ENCODE data around the gene SPATA13.

The SPATA13 gene

DNA sequence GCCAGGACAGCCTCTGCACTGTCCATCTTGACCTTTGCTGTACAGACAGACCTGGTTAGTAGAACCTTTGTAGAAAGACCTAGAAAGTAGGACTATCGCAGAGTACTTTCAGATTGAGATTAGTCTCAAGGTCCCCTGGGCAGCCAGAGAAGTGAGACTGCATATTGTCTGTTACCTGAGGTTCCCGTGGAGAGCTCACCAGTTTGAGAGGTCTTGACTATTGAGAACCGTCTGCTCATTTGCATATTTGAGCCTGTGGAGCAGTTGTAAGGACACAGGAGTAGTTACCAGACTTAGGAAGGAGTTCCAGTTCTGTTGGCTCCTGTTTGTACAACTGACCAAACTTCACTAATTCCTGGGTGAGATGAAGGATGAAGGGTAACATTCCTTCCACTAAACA, 66.2 kb downstream of the SPATA13 start:
- no peak for DNase-seq

DNA sequence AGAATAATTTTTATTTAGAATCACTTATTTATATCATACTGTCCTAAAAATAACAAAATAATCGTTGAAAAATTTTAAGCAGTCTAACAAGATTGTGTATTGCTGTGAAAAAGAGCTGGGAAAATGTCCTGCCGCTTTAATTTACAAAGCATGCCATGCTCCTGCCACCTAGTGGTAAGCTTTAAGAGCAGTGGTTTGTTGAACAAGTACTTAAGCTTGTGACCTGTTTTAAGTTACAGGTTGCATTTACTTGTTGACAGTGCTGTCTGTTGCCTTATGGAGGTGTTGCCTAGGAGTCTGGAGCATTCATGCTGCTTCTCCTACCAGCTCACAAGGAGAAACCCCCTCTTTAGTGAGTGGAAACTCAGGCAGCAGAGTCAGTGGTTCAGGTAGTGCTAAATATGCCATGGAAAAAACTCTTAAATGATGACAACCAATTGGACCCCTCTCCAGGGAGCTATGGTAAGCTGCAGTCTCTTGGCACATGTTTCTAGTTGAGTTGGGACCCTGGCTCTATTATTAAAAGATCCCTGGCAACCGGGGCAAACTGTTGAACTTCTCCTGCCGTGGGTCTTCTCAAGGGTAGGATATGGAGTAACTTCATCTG, 68.4 kb downstream of the SPATA13 start:
- DNase-seq, result no peak

DNA sequence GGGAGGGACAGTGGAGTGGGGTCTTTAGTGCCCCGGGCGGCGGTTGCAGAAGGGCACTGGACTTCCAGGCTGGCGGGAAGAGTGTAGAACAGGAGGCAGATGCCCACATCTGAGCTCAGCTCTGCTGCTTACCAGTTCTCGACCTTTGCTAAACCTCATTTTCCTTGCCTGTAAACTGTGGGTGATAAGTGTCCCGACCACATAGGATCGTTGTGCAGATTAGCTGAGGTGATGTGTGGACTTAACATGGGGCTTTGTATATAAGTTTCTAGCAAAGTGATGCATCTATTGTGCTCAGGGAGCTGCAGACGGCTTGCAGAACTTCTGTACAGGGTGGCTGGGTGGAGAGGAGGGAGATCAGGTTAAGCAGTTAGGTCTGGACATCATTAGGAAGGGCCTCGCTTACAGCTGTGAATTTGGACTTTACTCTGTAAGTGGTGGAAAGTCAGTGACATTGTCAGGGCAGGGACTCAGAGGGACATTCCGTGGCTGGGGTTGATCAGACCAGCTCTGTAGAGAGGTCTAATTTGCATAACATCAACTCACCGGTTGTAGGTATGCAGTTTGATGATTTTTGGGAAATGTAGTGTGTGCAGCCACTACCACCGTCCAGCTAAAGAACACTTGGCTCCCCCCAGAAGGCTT, 70.0 kb downstream of the SPATA13 start:
- DNase-seq, result no peak

DNA sequence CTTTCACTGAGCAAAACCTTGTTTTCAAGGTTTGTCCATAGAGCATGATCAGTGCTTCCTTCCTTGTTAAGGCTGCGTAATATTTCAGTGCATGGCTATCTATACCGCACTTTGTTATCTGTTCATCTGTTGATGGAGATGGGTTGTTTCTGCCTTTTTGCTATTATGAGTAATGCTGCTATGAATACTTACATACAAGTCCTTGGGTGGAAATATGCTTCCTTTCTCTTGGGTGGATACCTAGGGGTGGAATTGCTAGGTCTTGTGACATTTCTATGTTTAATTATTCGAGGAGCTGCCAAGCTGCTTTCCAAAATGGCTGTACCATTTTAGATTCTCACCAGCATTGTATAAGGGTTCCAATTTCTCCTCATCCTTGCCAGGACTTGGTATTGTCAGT, 70.9 kb downstream of the SPATA13 start:
- no peak for DNase-seq

DNA sequence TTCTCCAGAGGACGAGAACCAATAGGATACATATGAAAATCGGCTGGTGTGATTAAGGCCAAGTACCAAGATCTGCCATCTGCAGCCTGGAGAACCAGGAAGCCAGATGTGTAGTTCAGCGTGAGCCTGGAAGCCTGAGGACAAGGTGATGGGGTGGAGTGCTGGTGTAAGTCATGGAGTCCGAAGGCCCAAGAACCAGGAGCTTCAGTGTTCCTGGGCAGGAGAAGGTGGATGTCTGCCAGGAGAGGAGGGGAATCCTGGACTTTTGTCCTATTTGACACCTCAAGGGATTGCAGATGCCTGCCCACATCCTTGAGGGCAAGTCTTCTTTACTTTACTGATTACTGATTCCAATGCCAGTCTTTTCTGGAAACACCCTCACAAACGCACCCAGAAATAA, 71.5 kb downstream of the SPATA13 start:
- DNase-seq, result no peak

DNA sequence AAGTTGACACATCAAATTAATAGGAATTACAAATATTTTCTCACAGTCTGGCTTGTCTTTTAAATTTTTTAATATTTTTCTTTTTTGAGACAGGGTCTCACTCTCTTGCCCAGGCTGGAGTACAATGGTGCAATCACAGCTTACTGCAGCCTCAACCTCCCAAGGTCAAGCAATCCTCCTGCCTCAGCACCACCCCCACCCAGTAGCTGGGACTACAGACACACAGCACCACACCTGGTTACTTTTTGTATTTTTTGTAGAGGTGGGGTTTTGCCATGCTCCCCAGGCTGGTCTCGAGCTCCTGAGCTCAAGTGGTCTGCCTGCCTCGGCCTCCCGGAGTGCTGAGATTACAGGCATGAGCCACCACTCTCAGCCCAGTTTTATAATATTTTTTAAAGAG, 72.0 kb downstream of the SPATA13 start:
- no peak for DNase-seq

GRCh38 chr13:24233351-24233901, 72.9 kb downstream of the SPATA13 start:
- DNase-seq, result no peak

- no peak for DNase-seq
Measured at GRCh38 chr13:24234200-24234915, 73.8 kb downstream of the SPATA13 start.

GRCh38 chr13:24237356-24237755, 76.8 kb downstream of the SPATA13 start:
- DNase-seq, result no peak

- DNase-seq, result no peak
Measured at GRCh38 chr13:24241336-24241735, 80.8 kb downstream of the SPATA13 start.

- no peak for DNase-seq
Measured at GRCh38 chr13:24242100-24242499, 81.6 kb downstream of the SPATA13 start.

DNA sequence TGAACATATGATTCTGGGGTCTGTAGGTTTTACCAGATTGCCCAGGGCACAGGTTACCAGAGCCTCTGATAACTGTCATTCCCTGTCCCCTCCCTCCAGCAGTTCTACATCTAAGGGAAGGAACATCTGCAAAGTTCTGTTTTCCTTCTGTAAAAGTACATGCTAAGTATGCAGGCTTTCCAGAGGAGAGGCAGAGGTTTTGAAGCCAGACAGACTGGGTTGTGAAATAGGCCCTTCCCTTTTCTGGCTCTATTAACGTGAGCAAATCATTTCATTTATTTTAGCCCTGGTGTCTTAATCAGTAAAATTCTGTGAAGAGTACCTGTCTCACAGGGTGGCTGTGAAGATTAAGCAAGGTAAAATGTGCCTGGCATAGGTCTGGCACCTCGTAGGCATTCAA, 82.8 kb downstream of the SPATA13 start:
- DNase-seq, result no peak

DNA sequence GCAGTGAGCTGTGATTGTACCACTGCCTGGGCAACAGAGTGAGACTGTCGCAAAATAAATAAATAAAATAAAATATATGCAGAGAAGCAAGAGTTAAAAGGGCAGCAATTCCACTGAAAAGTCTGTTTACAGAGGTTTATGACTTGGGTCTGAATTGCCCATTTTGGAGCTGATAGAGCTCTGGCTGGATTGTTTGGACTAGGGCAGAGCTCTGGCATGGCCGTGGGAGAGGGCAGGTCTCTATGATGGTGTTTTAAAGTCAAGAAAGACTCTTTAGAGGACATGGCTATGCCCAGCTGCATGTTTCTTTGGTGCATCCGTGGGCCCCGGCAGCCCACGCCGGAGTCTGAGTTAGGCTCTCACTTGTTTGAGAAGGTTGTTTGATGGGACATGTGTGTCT, 84.3 kb downstream of the SPATA13 start:
- no peak for DNase-seq

GRCh38 chr13:24247016-24247415, 86.5 kb downstream of the SPATA13 start:
- DNase-seq, result no peak

GRCh38 chr13:24249624-24250023, 89.1 kb downstream of the SPATA13 start:
- DNase-seq, result no peak

DNA sequence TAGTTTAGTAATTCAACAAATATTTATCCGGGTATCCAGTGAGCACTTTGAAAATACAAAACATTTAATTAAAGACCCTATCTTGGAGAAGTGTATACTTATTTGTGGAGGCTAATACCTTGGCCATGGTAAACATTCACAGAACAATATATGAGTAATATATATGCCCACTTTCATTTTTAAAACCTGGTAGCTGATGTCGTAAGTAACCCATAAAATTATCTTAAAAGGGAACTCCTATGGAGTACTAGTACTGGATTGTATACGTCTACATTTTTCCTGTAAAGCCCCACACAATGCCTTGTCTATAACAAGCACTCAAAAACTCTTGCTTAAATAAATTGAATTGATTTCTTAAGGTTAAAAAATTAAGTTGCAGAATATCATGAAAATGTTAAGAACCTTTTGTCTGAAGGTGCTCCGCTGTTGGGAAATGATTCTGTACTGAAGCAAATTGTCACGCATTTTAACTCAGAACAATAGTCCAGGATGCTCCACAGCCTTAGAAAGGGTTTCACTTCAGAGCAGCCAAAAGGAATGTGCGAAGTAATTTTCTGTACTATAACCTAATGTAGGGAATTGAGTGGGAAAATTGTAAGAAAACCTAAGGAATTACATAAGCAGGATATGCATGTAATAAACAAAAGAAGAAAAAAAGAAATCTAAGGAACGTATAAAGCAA, 90.0 kb downstream of the SPATA13 start:
- no peak for DNase-seq

GRCh38 chr13:24251525-24251924, 91.0 kb downstream of the SPATA13 start:
- no peak for DNase-seq

DNA sequence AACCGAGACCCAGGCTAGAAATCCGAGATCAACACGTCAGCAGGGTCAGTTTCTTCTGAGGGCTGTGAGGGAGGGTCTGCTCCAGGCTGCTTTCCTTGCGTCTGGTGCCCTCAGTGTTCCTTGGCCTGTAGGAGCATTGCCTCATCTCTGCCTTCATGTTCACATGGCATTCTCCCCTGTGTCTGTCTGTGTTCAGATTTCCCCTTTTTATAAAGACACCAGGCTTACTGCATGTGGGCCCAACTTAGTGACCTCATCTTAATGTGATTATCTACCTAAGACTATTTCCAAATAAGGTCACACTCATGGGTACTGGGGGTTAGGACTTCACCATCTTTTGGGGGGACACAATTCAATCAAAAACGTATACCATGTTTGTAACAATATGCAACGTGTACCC, 91.6 kb downstream of the SPATA13 start:
- DNase-seq, result no peak

DNA sequence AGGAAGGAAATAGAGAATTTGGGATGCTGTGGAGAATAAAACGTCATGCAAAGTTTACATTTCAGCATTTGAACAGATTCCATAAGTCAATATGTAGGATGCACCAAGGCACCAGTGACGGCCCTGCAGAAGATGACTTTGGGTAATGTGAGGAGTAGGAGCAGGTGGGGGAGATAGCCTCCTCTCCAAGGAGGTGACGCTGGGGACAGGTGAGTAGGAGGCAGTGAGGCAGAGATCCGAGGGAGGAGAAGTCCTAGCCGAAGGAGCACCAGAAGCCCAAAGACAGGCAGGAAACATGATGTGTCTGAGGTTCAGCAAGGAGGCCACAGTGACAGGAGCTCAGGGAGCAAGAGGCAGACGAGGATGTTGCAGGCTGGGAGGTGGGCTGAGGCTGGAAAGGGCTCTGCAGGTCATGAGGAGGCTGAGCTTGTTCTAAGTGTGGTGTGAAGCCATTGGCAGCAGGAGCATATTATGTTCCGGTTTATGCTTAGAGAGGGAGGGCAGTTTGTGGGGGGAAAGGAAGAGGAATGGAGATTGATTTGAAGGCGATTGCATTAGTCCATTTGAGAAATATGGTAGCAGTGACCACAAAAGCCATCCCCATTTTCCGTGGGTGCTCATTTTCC, 93.1 kb downstream of the SPATA13 start:
- DNase-seq, result no peak

GRCh38 chr13:24254146-24254841, 93.8 kb downstream of the SPATA13 start:
- no peak for DNase-seq

- DNase-seq, result no peak
Measured at GRCh38 chr13:24257497-24257896, 97.0 kb downstream of the SPATA13 start.

- DNase-seq, result no peak
Measured at GRCh38 chr13:24261566-24261965, 101.0 kb downstream of the SPATA13 start.
